Psoas muscle (tissue), 8 donors: ENCODE results near the gene ANKDD1B. TPM values are rescaled to one million over a fixed set of nuclear protein-coding genes. Genes with fewer than 3 reads are reported as not detected.
A peak's percentile ranks its signal among the peaks of the same experiment; 100 is the strongest.
"Not testable (repeated sequence)": the region's sequence is repeated elsewhere in the genome, so short reads cannot be mapped to it uniquely, and the experiment has no call there.

Experiments used
- ATAC-seq, 4 donors: fragments of 200-7000 bp; cut with Tn5 transposase; one replicate each; pipeline ENCODE4 v1.9.1; 2020; ENCODE audit warnings: moderate library complexity in 3 of 4, mild to moderate bottlenecking in 2 of 4
- DNase-seq, 2 donors: peaks; one replicate each; pipeline ENCODE4 v3.0.0-alpha.2; 2020
- H3K27ac ChIP-seq: fragments of 200-600 bp; one replicate; pipeline ENCODE4 v1.8.0; 2022
- H3K27me3 ChIP-seq, 3 donors: fragments of 200-600 bp in 1 of 3; one replicate each; pipeline versions ENCODE4 v1.6.1 to v1.8.0; 2013 to 2022; ENCODE audit warnings: low read length in 2 of 3, mild to moderate bottlenecking in 2 of 3, moderate library complexity in 1 of 3; ENCODE audit not compliant: insufficient read depth in 3 of 3
- H3K36me3 ChIP-seq, 2 donors: fragments of 200-600 bp in 1 of 2; one replicate each; pipeline versions ENCODE4 v1.6.1 to v1.8.0; 2013 to 2022; ENCODE audit warnings: low read depth in 1 of 2, mild to moderate bottlenecking in 1 of 2, moderate library complexity in 1 of 2; ENCODE audit not compliant: insufficient read depth in 1 of 2
- H3K4me1 ChIP-seq: fragments of 200-600 bp; one replicate; pipeline ENCODE4 v1.8.0; 2022
- H3K4me3 ChIP-seq: fragments of 200-600 bp; one replicate; pipeline ENCODE4 v1.8.0; 2022; ENCODE audit warnings: mild to moderate bottlenecking
- H3K9me3 ChIP-seq: fragments of 200-600 bp; one replicate; pipeline ENCODE4 v1.8.0; 2022
- CTCF ChIP-seq: fragments of 200-600 bp; IDR thresholded peaks from one replicate; pipeline ENCODE4 v1.8.0; 2022; ENCODE audit warnings: antibody characterized with exemption
- WGBS, 3 donors: extraction: QIAGEN DNeasy Blood & Tissue Kit; methylation state at CpG; one replicate each; pipeline versions ENCODE4 v1.1.6 to v1.1.7; 2013; 5-methylcytosine and 5-hydroxymethylcytosine counted together
- intact Hi-C, 2 donors: fragments of 100-400 bp; cut with DNase I; formaldehyde crosslinking; loops; one replicate each; pipeline versions ENCODE4 v1.11.0 to v1.14.2; 2022
- long read RNA-seq, 2 donors: library from polyadenylated mRNA; unstranded; transcript quantifications; one replicate each; pipeline ENCODE4 v2.0.0, GENCODE V29; 2021
- polyA plus RNA-seq, 3 donors: library from polyadenylated mRNA; stranded (reverse); fragments of 200-250 nt; gene quantifications; one replicate each; pipeline ENCODE4 v1.2.3, GENCODE V29; 2013
- total RNA-seq, 4 donors: library from RNA; stranded (reverse); fragmentation: NEBNext Ultra II Directional in 2 of 4; extraction: Animal tissue kit (Norgen Biotek cat#: 25700) in 2 of 4; gene quantifications; one replicate each; pipeline versions ENCODE4 v1.2.1 to v1.2.4, GENCODE V29; 2021 to 2023
- donor health status: healthy with polysubstance abuse.
- donor health status: DM: no; HTN: no; CAD: no; lungs with moderate emphysema.
- donor health status: Bipolar disorder and iron deficiency.
- donor health status: healthy.
- donor health status: DM: yes; HTN: yes; CAD: no.
- donor health status: DM: no; HTN: no; CAD: no.
- donor health status: DM: no; HTN: no; CAD: no.
- donor health status: DM: yes; HTN: yes; CAD: no.

The ANKDD1B gene
- total RNA-seq (under 1 TPM in 1 of 4 donors, not detected in 3; 0.26 TPM), polyA plus RNA-seq (under 1 TPM in 2 of 3 donors, not detected in 1; 0.09 to 0.14 TPM)
- long read RNA-seq, donor 1, result 0 reads
- long read RNA-seq, donor 2, result 0 reads

- Histone ChIP-seq H3K27me3 (no peaks in the 10 kb centered on the region), H3K4me1 (peaks cover 7% of the 10 kb centered on the region), H3K27ac (no peak within 1 kb of the TSS), H3K9me3 (no peaks in the 10 kb centered on the region), H3K4me3 (peak within 1 kb of the TSS; percentile 58), H3K36me3 (no peaks in the 10 kb centered on the region)
- intact Hi-C loops, result no loop called here
- 1 to 3% (median 1%) methylated on average over 49 to 52 of the region's 52 CpGs for WGBS, 3 donors
- DNase-seq, result peak; percentile 25 to 60
- ATAC-seq, result peak in 3 of 4 donors; percentile 43 to 64 (median 51)
- TF ChIP-seq CTCF, result no peak
These were observed at the start of gene ANKDD1B for GRCh38 chr5:75611311-75612225. TSS of gene ANKDD1B (plus strand) at chr5:75611453. CDS start at chr5:75611635, 182 bp downstream.

- ATAC-seq, result peak in 1 of 4 donors; percentile 30
- not testable (repeated sequence) for DNase-seq, H3K27me3 ChIP-seq, H3K4me3 ChIP-seq, H3K36me3 ChIP-seq
- H3K27ac ChIP-seq, result peak overlapping the region; percentile 44
- intact Hi-C loops, result loop anchor here in 1 of 2 donors (2.0 kb wide), 1 partner anchor 53 kb away; no protein-coding TSS in a partner anchor
- peaks cover 12% of the 10 kb centered on the region for H3K4me1 ChIP-seq
- WGBS, 3 donors, result 93 to 95% (median 95%) methylated on average over 15 of the region's 15 CpGs
- peaks cover 11% of the 10 kb centered on the region for H3K9me3 ChIP-seq
These were observed 45.1 kb upstream of the ANKDD1B start for GRCh38 chr5:75565991-75566709.

GRCh38 chr5:75566710-75567309 is 44.4 kb upstream of the ANKDD1B start:
- Histone ChIP-seq H3K4me3 (no peak overlapping the region), H3K4me1 (peaks cover 12% of the 10 kb centered on the region), H3K27me3 (no peaks in the 10 kb centered on the region), H3K36me3 (peaks cover 0 to 8% of the 10 kb centered on the region in 2 donors), H3K9me3 (peaks cover 11% of the 10 kb centered on the region), H3K27ac (peak overlapping the region; percentile 44)
- DNase-seq (no peak), ATAC-seq (peak; percentile 76 to 99 (median 92))
- TF ChIP-seq CTCF, result no peak
- 50 to 65% (median 57%) methylated on average over 6 of the region's 6 CpGs for WGBS, 3 donors
- intact Hi-C loops, result loop anchor here in 1 of 2 donors (2.0 kb wide), 1 partner anchor 54 kb away; no protein-coding TSS in a partner anchor

GRCh38 chr5:75567710-75568109 is 43.5 kb upstream of the ANKDD1B start:
- H3K27ac ChIP-seq, result no peak overlapping the region
- peak in 2 of 4 donors; percentile 28 to 37 for ATAC-seq
- WGBS, 3 donors, result 61 to 67% (median 64%) methylated on average over 2 of the region's 2 CpGs

More at GRCh38 chr5:75567710-75568109, 43.5 kb upstream of the ANKDD1B start:
- no peak overlapping the region for H3K4me3 ChIP-seq
- TF ChIP-seq CTCF, result no peak
- peaks cover 12% of the 10 kb centered on the region for H3K4me1 ChIP-seq
- peaks cover 8% of the 10 kb centered on the region for H3K9me3 ChIP-seq
- DNase-seq, result no peak
- no peaks in the 10 kb centered on the region for H3K27me3 ChIP-seq
- peaks cover 0 to 8% of the 10 kb centered on the region in 2 donors for H3K36me3 ChIP-seq
- intact Hi-C loops, result loop anchor here in 1 of 2 donors (2.0 kb wide), 1 partner anchor 55 kb away; no protein-coding TSS in a partner anchor
